ENCODE data around the gene ANKH. TPM values are rescaled to one million over a fixed set of nuclear protein-coding genes. Genes with fewer than 3 reads are reported as not detected.

Gene ANKH
- total RNA-seq, 1 experiment from 2014 or later, result 16.9 TPM

DNA sequence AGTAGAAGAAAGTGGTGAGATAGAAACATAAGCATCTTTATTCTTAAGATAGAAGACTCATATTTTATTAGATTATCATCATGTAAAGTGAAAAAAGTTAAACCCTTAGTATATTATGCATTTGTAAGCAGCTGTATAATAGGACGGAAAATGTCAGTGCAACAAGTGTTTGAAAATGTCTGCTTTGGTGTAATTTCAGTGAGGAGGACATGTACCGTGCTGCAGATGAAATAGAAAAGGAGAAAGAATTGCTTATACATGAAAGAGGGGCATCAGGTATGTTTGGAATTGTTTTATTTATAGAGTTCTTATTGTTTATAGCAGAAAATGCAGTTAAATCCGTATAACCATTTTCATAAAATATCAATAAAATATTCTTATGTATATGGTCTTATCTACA, 198.1 kb downstream of the ANKH start:
- CTCF ChIA-PET, result interaction anchor here (3.0 kb wide), 1 partner anchor 12 kb away, joined by 13 read pairs; no protein-coding TSS in a partner anchor
- H3K27ac Mint-ChIP-seq, result no peak overlapping the region
- no peaks in the 10 kb centered on the region for H3K9me3 Mint-ChIP-seq
- no peaks in the 10 kb centered on the region for H3K27me3 Mint-ChIP-seq (ENCODE audit: low read depth)
- ATAC-seq (no peak), DNase-seq (ENCODE audit: low spot score) (no peak)
- POLR2A ChIA-PET, result no interaction called here
- TF ChIP-seq GRHL2 (CRISPR knock-in tag; IDR thresholded peaks at IDR 0.05; ENCODE audit: insufficient replicate concordance, severe bottlenecking), result no peak
- H3K36me3 Mint-ChIP-seq, result 0 out of 2 replicates have a peak, but pooled peaks cover 2% of the 10 kb centered on the region
- no peak overlapping the region for H3K4me3 Mint-ChIP-seq
- H3K4me1 Mint-ChIP-seq, result peaks cover 48% of the 10 kb centered on the region

DNA sequence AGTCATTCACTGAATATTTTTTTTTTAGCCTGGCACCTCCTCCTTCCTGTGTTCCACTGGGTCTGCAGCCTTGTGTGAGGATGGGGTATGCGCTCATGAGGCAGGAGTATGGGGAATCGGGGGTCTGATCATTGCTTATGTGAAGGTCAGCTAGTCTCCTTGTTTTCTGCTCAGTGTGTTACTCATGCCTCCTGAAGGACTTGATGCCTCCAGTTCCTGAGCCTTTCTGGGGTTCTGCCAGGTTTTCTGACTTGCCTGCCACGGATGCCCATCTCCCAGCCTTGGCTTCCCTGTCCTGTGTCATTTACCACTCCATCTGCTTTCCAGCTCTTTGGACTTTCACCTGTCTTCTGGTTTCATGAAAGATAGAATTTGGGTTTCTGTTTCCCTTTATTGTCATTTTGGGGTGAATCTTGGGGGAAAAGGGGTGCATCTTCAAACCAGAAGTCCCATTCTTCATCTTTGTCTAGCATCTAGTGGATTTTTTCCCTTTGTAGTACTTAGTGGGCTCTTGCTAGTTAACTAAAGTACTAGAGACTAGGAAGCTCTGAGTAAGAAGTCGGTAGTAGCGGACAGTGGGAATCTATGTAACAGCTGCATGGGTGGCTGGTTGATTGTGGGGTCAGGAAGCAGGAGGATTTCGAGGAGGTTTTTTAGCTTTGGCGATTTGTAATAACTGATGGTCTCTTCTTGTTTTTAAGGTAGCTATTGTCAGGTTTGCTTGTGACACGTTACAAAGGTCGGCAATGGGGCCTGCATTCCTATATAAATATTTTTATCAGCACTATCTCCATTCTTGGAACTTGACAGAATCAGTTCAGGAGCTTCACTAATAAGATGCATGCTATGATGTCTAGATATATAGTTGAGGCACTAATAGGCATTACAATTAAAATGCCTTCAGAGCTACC, 198.8 kb downstream of the ANKH start:
- H3K27ac Mint-ChIP-seq, result 0 out of 2 replicates have a peak overlapping the region, but pooled peaks have one; percentile 30
- peak; percentile 49 for ATAC-seq
- POLR2A ChIA-PET, result no interaction called here

GRCh38 chr5:14672082-14672481, 199.5 kb downstream of the ANKH start:
- Mint-ChIP-seq H3K27ac (no peak overlapping the region), H3K36me3 (no peaks in the 10 kb centered on the region), H3K9me3 (no peaks in the 10 kb centered on the region), H3K4me1 (peaks cover 52% of the 10 kb centered on the region), H3K27me3 (ENCODE audit: low read depth) (no peaks in the 10 kb centered on the region), H3K4me3 (no peak overlapping the region)
- no peak for ATAC-seq
- TF ChIP-seq NFYB (CRISPR knock-in tag; conservative IDR thresholded peaks at IDR 0.05; ENCODE audit: low read depth) (no peak), ZNF281 (CRISPR knock-in tag; IDR thresholded peaks at IDR 0.05) (no peak), TCF7 (CRISPR knock-in tag; IDR thresholded peaks at IDR 0.05; ENCODE audit: low read depth) (no peak), MAX (CRISPR knock-in tag; IDR thresholded peaks at IDR 0.05) (no peak), ELF4 (CRISPR knock-in tag; IDR thresholded peaks at IDR 0.05; ENCODE audit: low read depth) (no peak), JAZF1 (CRISPR knock-in tag; IDR thresholded peaks at IDR 0.05) (no peak), GRHL2 (CRISPR knock-in tag; IDR thresholded peaks at IDR 0.05; ENCODE audit: insufficient replicate concordance, severe bottlenecking) (no peak)
- TF ChIP-seq, protein P1, sequence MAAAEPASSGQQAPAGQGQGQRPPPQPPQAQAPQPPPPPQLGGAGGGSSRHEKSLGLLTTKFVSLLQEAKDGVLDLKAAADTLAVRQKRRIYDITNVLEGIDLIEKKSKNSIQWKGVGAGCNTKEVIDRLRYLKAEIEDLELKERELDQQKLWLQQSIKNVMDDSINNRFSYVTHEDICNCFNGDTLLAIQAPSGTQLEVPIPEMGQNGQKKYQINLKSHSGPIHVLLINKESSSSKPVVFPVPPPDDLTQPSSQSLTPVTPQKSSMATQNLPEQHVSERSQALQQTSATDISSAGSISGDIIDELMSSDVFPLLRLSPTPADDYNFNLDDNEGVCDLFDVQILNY (CRISPR knock-in tag; IDR thresholded peaks at IDR 0.05), result no peak
- POLR2A ChIA-PET, result no interaction called here
- CTCF ChIA-PET, result interaction anchor here (1.3 kb wide), 1 partner anchor 167 kb away, joined by 3 read pairs; no protein-coding TSS in a partner anchor
- no peak for DNase-seq (ENCODE audit: low spot score)

More for the DNA sequence above, 198.8 kb downstream of the ANKH start:
- no peak for DNase-seq (ENCODE audit: low spot score)
- CTCF ChIA-PET, result interaction anchor here (1.3 to 3.0 kb wide), 2 partner anchors 13 to 167 kb away, joined by 3 to 13 read pairs; no protein-coding TSS in a partner anchor
- Mint-ChIP-seq H3K36me3 (no peaks in the 10 kb centered on the region), H3K4me1 (peaks cover 49% of the 10 kb centered on the region), H3K9me3 (no peaks in the 10 kb centered on the region), H3K4me3 (no peak overlapping the region), H3K27me3 (ENCODE audit: low read depth) (no peaks in the 10 kb centered on the region)
- TF ChIP-seq, protein P2, sequence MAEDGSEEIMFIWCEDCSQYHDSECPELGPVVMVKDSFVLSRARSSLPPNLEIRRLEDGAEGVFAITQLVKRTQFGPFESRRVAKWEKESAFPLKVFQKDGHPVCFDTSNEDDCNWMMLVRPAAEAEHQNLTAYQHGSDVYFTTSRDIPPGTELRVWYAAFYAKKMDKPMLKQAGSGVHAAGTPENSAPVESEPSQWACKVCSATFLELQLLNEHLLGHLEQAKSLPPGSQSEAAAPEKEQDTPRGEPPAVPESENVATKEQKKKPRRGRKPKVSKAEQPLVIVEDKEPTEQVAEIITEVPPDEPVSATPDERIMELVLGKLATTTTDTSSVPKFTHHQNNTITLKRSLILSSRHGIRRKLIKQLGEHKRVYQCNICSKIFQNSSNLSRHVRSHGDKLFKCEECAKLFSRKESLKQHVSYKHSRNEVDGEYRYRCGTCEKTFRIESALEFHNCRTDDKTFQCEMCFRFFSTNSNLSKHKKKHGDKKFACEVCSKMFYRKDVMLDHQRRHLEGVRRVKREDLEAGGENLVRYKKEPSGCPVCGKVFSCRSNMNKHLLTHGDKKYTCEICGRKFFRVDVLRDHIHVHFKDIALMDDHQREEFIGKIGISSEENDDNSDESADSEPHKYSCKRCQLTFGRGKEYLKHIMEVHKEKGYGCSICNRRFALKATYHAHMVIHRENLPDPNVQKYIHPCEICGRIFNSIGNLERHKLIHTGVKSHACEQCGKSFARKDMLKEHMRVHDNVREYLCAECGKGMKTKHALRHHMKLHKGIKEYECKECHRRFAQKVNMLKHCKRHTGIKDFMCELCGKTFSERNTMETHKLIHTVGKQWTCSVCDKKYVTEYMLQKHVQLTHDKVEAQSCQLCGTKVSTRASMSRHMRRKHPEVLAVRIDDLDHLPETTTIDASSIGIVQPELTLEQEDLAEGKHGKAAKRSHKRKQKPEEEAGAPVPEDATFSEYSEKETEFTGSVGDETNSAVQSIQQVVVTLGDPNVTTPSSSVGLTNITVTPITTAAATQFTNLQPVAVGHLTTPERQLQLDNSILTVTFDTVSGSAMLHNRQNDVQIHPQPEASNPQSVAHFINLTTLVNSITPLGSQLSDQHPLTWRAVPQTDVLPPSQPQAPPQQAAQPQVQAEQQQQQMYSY (CRISPR knock-in tag; IDR thresholded peaks at IDR 0.05), result peak; percentile 92
- no peak for TF ChIP-seq ZNF396 (CRISPR knock-in tag; IDR thresholded peaks at IDR 0.05; ENCODE audit: borderline replicate concordance)
